ENCODE results near the gene P4HA3.

Gene P4HA3

DNA sequence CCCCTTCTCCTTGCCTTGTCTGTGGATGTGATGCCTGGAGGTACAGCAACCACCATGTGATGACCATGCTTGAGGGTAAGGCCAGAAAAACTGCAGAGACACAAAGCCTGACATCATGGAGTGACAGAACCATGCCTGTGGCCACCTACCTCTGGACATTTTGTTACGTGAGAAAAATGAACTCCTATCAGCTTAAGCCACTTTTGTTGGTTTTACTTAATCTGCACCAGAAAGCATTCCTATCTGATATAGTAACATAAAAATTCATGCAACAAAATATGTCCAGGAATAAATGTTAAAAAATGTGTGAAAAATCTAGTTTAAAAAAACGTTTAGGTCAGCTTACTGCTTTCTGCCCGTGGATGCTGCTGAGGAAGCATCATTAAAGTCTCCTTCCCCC lies 42.6 kb upstream of the P4HA3 start:
- H2AFZ ChIP-seq (ENCODE audit: low read depth, low read length): no peak overlapping the region
- H3K9ac ChIP-seq (ENCODE audit: low read depth, low read length): no peak overlapping the region
- no peaks in the 10 kb centered on the region for H3K4me1 ChIP-seq (ENCODE audit: insufficient read depth, low read length)
- H3K4me3 ChIP-seq (ENCODE audit: low read depth in 1 of 2, low read length in 2 of 2): no peak overlapping the region
- ATAC-seq (ENCODE audit: insufficient read depth, low read depth) (no peak), DNase-seq (no peak)
- H3K4me2 ChIP-seq (ENCODE audit: insufficient read depth, low read length): no peak overlapping the region
- H4K20me1 ChIP-seq (ENCODE audit: insufficient read depth, low read length): no peaks in the 10 kb centered on the region
- TF ChIP-seq, protein P1, sequence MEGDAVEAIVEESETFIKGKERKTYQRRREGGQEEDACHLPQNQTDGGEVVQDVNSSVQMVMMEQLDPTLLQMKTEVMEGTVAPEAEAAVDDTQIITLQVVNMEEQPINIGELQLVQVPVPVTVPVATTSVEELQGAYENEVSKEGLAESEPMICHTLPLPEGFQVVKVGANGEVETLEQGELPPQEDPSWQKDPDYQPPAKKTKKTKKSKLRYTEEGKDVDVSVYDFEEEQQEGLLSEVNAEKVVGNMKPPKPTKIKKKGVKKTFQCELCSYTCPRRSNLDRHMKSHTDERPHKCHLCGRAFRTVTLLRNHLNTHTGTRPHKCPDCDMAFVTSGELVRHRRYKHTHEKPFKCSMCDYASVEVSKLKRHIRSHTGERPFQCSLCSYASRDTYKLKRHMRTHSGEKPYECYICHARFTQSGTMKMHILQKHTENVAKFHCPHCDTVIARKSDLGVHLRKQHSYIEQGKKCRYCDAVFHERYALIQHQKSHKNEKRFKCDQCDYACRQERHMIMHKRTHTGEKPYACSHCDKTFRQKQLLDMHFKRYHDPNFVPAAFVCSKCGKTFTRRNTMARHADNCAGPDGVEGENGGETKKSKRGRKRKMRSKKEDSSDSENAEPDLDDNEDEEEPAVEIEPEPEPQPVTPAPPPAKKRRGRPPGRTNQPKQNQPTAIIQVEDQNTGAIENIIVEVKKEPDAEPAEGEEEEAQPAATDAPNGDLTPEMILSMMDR (IDR thresholded peaks at IDR 0.05; ENCODE audit: borderline replicate concordance, extremely low read depth, low read length, poor library complexity, severe bottlenecking): no peak
- no peak for TF ChIP-seq EZH2 (IDR thresholded peaks at IDR 0.05; ENCODE audit: borderline replicate concordance, low read depth, low read length, severe bottlenecking)
- no peaks in the 10 kb centered on the region for H3K36me3 ChIP-seq (ENCODE audit: insufficient read depth, low read length)
- no peak overlapping the region for H3K27ac ChIP-seq (ENCODE audit: low read length)
- no peaks in the 10 kb centered on the region for H3K79me2 ChIP-seq (ENCODE audit: insufficient read depth, low read length)
- H3K9me3 ChIP-seq (ENCODE audit: insufficient read depth, low read length, severe bottlenecking): no peaks in the 10 kb centered on the region
- H3K27me3 ChIP-seq (ENCODE audit: insufficient read depth, low read length, poor library complexity): no peaks in the 10 kb centered on the region

DNA sequence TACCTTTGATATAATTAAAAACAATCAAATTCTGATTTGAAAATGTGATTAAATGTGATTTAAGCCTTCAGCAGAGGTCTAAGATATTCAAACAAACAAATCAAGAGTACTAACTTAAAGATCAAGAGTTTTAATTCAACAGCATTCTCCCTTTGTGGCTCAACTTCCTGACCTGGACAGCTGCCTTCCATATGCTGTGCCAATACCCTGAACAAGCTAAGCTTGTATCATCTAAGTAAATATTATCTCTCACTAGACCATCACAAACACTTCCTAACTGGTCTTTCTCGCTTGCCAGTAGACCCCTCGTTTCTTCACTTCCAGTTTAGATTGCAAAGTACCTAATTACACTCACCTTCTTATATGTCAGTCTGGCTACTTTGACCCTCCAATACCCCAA lies 35.9 kb upstream of the P4HA3 start:
- TF ChIP-seq, protein P1 (IDR thresholded peaks at IDR 0.05; ENCODE audit: borderline replicate concordance, extremely low read depth, low read length, poor library complexity, severe bottlenecking): no peak
- TF ChIP-seq EZH2 (IDR thresholded peaks at IDR 0.05; ENCODE audit: borderline replicate concordance, low read depth, low read length, severe bottlenecking): no peak
- no peak for DNase-seq
- Histone ChIP-seq H3K36me3 (ENCODE audit: insufficient read depth, low read length) (no peaks in the 10 kb centered on the region), H3K4me2 (ENCODE audit: insufficient read depth, low read length) (no peak overlapping the region), H3K9ac (ENCODE audit: low read depth, low read length) (no peak overlapping the region), H3K4me1 (ENCODE audit: insufficient read depth, low read length) (no peaks in the 10 kb centered on the region), H3K27me3 (ENCODE audit: insufficient read depth, low read length, poor library complexity) (no peaks in the 10 kb centered on the region), H3K9me3 (ENCODE audit: insufficient read depth, low read length, severe bottlenecking) (no peaks in the 10 kb centered on the region), H2AFZ (ENCODE audit: low read depth, low read length) (no peak overlapping the region), H3K4me3 (ENCODE audit: low read depth in 1 of 2, low read length in 2 of 2) (no peak overlapping the region), H4K20me1 (ENCODE audit: insufficient read depth, low read length) (no peaks in the 10 kb centered on the region), H3K79me2 (ENCODE audit: insufficient read depth, low read length) (no peaks in the 10 kb centered on the region), H3K27ac (ENCODE audit: low read length) (no peak overlapping the region)
- ATAC-seq (ENCODE audit: insufficient read depth, low read depth): no peak

DNA sequence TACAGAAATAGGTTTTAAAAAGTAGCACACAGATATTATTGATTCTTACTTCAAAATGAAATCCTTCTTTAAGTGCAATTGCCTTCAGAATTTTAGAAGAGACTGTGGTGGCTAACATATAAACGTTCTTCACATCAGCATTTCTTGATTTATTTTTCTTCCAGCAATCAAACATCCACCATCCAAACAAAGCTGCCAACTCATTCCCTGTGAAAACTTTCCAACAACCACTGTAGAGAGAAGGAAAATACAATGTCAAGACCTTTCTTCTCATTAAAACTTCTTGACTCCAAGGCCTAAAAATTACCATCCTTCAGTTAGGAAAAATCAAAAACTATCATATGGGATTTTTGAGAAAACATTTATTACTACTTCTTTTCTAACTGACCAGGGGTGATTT lies 34.0 kb upstream of the P4HA3 start:
- 0 out of 2 replicates have a peak, but pooled peaks cover 2% of the 10 kb centered on the region for H3K36me3 ChIP-seq (ENCODE audit: insufficient read depth, low read length)

More for the DNA sequence above, 34.0 kb upstream of the P4HA3 start:
- TF ChIP-seq EZH2 (IDR thresholded peaks at IDR 0.05; ENCODE audit: borderline replicate concordance, low read depth, low read length, severe bottlenecking): no peak
- TF ChIP-seq, protein P1 (IDR thresholded peaks at IDR 0.05; ENCODE audit: borderline replicate concordance, extremely low read depth, low read length, poor library complexity, severe bottlenecking): no peak
- H3K27me3 ChIP-seq (ENCODE audit: insufficient read depth, low read length, poor library complexity): no peaks in the 10 kb centered on the region
- H3K4me2 ChIP-seq (ENCODE audit: insufficient read depth, low read length): no peak overlapping the region
- no peaks in the 10 kb centered on the region for H4K20me1 ChIP-seq (ENCODE audit: insufficient read depth, low read length)
- ATAC-seq (ENCODE audit: insufficient read depth, low read depth): no peak
- H2AFZ ChIP-seq (ENCODE audit: low read depth, low read length): no peak overlapping the region
- no peaks in the 10 kb centered on the region for H3K79me2 ChIP-seq (ENCODE audit: insufficient read depth, low read length)
- no peaks in the 10 kb centered on the region for H3K9me3 ChIP-seq (ENCODE audit: insufficient read depth, low read length, severe bottlenecking)
- H3K4me1 ChIP-seq (ENCODE audit: insufficient read depth, low read length): no peaks in the 10 kb centered on the region
- no peak overlapping the region for H3K9ac ChIP-seq (ENCODE audit: low read depth, low read length)
- H3K27ac ChIP-seq (ENCODE audit: low read length): no peak overlapping the region
- no peak for DNase-seq
- no peak overlapping the region for H3K4me3 ChIP-seq (ENCODE audit: low read depth in 1 of 2, low read length in 2 of 2)
